SU-DHL-6 (cell line): ENCODE data around the gene SLIT2.

ENCODE experiments used
- H2AFZ ChIP-seq: fragments of 200-600 bp; sonication (generic); 2 replicates; pipeline ENCODE4 v1.6.1; 2014; ENCODE audit warnings: low read depth, mild to moderate bottlenecking, moderate library complexity, mixed read lengths, antibody characterized with exemption, low read length; ENCODE audit not compliant: severe bottlenecking
- H3F3A ChIP-seq: fragments of 200-600 bp; shearing (Covaris generic); 2 replicates; pipeline ENCODE4 v1.6.0; 2016; ENCODE audit warnings: antibody characterized with exemption, mild to moderate bottlenecking; ENCODE audit not compliant: insufficient read depth
- H3K27ac ChIP-seq: fragments of 200-600 bp; sonication (generic); 2 replicates; pipeline ENCODE4 v1.5.1; 2016; ENCODE audit warnings: low read depth, mild to moderate bottlenecking, low read length, moderate library complexity, mixed read lengths
- H3K27me3 ChIP-seq: fragments of 200-600 bp; sonication (generic), shearing (Covaris generic); 2 replicates; pipeline ENCODE4 v1.6.0; 2014; ENCODE audit warnings: mild to moderate bottlenecking, low read length
- H3K36me3 ChIP-seq: fragments of 200-600 bp; sonication (generic); 2 replicates; pipeline ENCODE4 v1.6.1; 2014; ENCODE audit warnings: mild to moderate bottlenecking, low read length, mixed read lengths
- H3K4me2 ChIP-seq: fragments of 300-600, 200-600 bp; shearing (Covaris generic), sonication (generic); 2 replicates; pipeline ENCODE4 v1.6.0; 2014; ENCODE audit warnings: low read length, low read depth, mild to moderate bottlenecking; ENCODE audit not compliant: poor library complexity, severe bottlenecking
- H3K4me3 ChIP-seq: fragments of 200-600 bp; sonication (generic); 2 replicates; pipeline ENCODE4 v1.5.1; 2014; ENCODE audit warnings: antibody characterized with exemption, low read length, mild to moderate bottlenecking, mixed read lengths; ENCODE audit not compliant: insufficient read depth, poor library complexity, severe bottlenecking
- H3K79me2 ChIP-seq: fragments of 200-600 bp; sonication (generic); 2 replicates; pipeline ENCODE4 v1.6.1; 2014; ENCODE audit warnings: mild to moderate bottlenecking, low read length, moderate library complexity; ENCODE audit not compliant: insufficient read depth
- H3K9ac ChIP-seq: fragments of 200-600 bp; sonication (generic); 2 replicates; pipeline ENCODE4 v1.7.0; 2014; ENCODE audit warnings: mild to moderate bottlenecking, low read length
- H3K9me2 ChIP-seq: fragments of 200-600 bp; sonication (generic); replicated peaks from 2 replicates; pipeline ENCODE4 v1.6.1; 2014; ENCODE audit warnings: low read length; ENCODE audit not compliant: insufficient read depth
- H3K9me3 ChIP-seq: fragments of 200-600 bp; sonication (generic); 2 replicates; pipeline ENCODE4 v1.6.1; 2014; ENCODE audit warnings: low read length, mixed read lengths; ENCODE audit not compliant: insufficient read depth
- H4K20me1 ChIP-seq: fragments of 200-600 bp; sonication (generic); 2 replicates; pipeline ENCODE4 v1.6.1; 2014; ENCODE audit warnings: low read depth, mild to moderate bottlenecking, antibody characterized with exemption, low read length, moderate library complexity, mixed read lengths
- EZH2phosphoT487 ChIP-seq: fragments of 200-600 bp; sonication (generic), shearing (Covaris generic); conservative IDR thresholded peaks from 2 replicates; pipeline ENCODE4 v1.6.1; 2018; ENCODE audit warnings: mild to moderate bottlenecking, antibody characterized with exemption, low read length, moderate library complexity, mixed read lengths
- TF ChIP-seq, protein P1 (sequence below): fragments of 200-600 bp; sonication (generic); IDR thresholded peaks from one replicate; pipeline ENCODE4 v1.5.1; 2017; ENCODE audit warnings: antibody characterized with exemption, mild to moderate bottlenecking, low read length, moderate library complexity; ENCODE audit not compliant: insufficient read depth, poor library complexity, severe bottlenecking

The SLIT2 gene, protein sequence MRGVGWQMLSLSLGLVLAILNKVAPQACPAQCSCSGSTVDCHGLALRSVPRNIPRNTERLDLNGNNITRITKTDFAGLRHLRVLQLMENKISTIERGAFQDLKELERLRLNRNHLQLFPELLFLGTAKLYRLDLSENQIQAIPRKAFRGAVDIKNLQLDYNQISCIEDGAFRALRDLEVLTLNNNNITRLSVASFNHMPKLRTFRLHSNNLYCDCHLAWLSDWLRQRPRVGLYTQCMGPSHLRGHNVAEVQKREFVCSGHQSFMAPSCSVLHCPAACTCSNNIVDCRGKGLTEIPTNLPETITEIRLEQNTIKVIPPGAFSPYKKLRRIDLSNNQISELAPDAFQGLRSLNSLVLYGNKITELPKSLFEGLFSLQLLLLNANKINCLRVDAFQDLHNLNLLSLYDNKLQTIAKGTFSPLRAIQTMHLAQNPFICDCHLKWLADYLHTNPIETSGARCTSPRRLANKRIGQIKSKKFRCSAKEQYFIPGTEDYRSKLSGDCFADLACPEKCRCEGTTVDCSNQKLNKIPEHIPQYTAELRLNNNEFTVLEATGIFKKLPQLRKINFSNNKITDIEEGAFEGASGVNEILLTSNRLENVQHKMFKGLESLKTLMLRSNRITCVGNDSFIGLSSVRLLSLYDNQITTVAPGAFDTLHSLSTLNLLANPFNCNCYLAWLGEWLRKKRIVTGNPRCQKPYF (N-terminal part only)

DNA sequence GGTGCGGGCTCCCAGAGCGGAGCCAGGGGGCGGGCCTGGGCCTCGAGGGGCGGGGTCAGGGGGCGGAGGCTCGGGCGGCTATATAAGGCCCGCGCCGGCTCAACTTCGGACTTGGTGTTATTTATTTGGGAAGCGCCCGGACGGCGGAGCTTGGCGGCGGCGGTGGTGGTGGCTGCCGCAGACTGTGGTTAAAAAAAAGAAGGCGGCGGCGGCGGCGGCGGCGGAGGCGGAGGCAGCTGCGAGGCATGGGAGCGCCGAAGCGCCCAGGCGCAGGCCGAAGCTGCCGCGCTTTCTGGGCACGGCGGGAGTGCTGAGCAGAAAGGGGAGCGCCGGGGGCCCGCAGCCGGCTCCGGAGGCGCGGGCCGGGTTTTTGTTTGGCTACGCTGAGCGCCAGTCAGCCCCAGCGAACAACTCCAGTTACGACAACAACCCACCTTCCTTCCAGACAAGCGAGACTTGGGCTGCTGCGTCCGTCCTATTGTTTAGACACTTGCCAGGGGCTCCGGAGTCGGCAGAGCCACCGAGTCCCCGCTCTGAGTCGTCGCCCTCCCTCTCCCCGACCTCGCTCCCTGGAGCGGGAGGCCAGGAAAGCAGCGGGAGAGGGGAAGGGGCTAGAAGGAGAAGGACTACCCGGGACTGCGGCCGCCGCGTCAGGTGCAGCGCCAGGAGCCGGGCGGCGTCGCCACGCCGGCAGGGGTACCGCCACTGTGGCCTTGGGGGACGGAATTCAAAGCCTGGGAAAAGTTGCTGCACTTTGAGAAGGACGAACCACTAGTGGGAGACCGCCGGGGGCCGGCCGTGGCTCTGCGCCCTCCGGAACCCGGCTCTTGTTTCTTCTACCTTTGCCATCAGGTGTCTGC lies at the start of gene SLIT2:
SLIT2 (plus strand) TSS at position 110 of the 860 bp plus-strand sequence. CDS start 1,911 bp downstream, outside the sequence.
- Histone ChIP-seq H4K20me1 (no peaks in the 10 kb centered on the region), H3F3A (no peaks in the 10 kb centered on the region), H3K4me3 (peak within 1 kb of the TSS; percentile 37), H3K4me2 (peak within 1 kb of the TSS; percentile 45), H3K36me3 (no peaks in the 10 kb centered on the region), H3K9me2 (no peaks in the 10 kb centered on the region), H3K9ac (peak within 1 kb of the TSS; percentile 20; the same call in 1 of the 2 replicates), H3K79me2 (no peaks in the 10 kb centered on the region), H2AFZ (peak within 1 kb of the TSS; percentile 48), H3K27ac (no peak within 1 kb of the TSS), H3K9me3 (no peaks in the 10 kb centered on the region), H3K27me3 (no peaks in the 10 kb centered on the region)
- no peak for TF ChIP-seq EZH2phosphoT487
- TF ChIP-seq, protein P1, sequence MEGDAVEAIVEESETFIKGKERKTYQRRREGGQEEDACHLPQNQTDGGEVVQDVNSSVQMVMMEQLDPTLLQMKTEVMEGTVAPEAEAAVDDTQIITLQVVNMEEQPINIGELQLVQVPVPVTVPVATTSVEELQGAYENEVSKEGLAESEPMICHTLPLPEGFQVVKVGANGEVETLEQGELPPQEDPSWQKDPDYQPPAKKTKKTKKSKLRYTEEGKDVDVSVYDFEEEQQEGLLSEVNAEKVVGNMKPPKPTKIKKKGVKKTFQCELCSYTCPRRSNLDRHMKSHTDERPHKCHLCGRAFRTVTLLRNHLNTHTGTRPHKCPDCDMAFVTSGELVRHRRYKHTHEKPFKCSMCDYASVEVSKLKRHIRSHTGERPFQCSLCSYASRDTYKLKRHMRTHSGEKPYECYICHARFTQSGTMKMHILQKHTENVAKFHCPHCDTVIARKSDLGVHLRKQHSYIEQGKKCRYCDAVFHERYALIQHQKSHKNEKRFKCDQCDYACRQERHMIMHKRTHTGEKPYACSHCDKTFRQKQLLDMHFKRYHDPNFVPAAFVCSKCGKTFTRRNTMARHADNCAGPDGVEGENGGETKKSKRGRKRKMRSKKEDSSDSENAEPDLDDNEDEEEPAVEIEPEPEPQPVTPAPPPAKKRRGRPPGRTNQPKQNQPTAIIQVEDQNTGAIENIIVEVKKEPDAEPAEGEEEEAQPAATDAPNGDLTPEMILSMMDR, result no peak

DNA sequence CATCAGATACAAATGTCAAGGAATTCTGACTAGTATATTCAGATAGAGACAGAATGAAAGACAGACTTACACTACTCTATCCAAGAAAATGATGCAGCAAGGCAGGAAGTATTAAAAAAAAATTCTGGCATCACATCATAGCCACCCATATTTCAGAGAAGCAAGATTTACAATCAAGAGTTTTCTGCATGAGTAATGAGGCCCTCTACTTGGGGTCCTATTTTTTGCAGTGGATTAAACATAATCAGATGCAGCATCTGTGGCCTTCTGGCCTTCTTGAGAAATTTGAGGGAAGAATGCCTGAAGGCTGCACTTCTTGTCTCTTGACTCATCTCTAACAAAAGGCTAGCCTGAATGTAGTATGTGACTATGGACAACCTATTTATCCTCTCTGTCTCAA lies 48.2 kb upstream of the SLIT2 start:
- H3K79me2 ChIP-seq, result no peaks in the 10 kb centered on the region
- H3K9me3 ChIP-seq, result no peaks in the 10 kb centered on the region
- H4K20me1 ChIP-seq, result no peaks in the 10 kb centered on the region
- H3K27ac ChIP-seq, result no peak overlapping the region
- no peak overlapping the region for H2AFZ ChIP-seq
- H3K9ac ChIP-seq, result no peak overlapping the region
- TF ChIP-seq, protein P1, result no peak
- no peak for TF ChIP-seq EZH2phosphoT487
- H3K4me2 ChIP-seq, result no peak overlapping the region
- H3K36me3 ChIP-seq, result no peaks in the 10 kb centered on the region
- H3K9me2 ChIP-seq, result no peaks in the 10 kb centered on the region
- H3K4me3 ChIP-seq, result no peak overlapping the region
- H3K27me3 ChIP-seq, result no peaks in the 10 kb centered on the region
- H3F3A ChIP-seq, result no peaks in the 10 kb centered on the region

DNA sequence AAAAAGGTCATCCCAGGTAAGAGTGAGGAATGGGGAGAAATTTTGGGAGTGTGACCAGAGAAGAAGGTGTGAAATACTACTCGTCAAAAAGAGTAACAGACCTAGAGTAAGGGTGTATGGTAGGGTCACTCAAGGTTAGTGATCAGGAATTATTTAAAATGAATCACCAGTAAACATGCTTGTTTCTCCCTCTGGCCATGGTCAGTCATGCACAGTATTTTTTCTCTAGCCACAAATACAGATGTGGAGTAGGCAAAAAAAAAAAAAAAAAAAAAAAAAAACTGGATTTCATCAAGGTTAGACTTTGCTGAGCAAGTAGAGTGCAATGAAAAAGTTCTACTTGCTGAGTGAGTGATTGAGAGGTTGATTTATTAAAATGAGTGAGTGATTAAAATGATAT lies 34.2 kb upstream of the SLIT2 start:
- H3K79me2 ChIP-seq, result no peaks in the 10 kb centered on the region
- no peak for TF ChIP-seq EZH2phosphoT487
- TF ChIP-seq, protein P1, result no peak
- no peaks in the 10 kb centered on the region for H3K9me2 ChIP-seq

More for the DNA sequence above, 34.2 kb upstream of the SLIT2 start:
- Histone ChIP-seq H3K9ac (no peak overlapping the region), H4K20me1 (no peaks in the 10 kb centered on the region), H3F3A (no peaks in the 10 kb centered on the region), H3K4me2 (no peak overlapping the region), H3K36me3 (no peaks in the 10 kb centered on the region), H3K9me3 (no peaks in the 10 kb centered on the region), H3K4me3 (no peak overlapping the region), H3K27me3 (no peaks in the 10 kb centered on the region), H2AFZ (no peak overlapping the region), H3K27ac (no peak overlapping the region)
